Measurements from ENCODE around the gene FMN1.

DNA sequence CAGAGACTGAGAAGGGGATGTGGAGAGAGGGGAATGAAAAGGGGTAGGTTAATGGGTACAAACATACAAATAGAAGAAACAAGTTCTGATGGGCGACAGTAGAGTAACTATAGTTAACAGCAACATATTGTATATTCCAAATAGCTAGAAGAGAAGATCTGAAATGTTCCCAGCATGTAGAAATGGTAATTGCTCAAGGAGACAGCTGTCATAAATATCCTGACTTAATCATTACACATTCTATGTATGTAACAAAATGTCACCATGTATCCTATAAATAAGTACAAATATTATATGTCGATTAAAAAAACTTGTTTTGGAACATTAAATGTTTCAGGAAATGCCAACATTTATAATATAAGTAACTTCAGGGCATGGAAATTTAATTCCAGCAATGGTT lies 23.3 kb downstream of the FMN1 start:
- TF ChIP-seq CTCF (IDR thresholded peaks at IDR 0.05; ENCODE audit: poor library complexity, severe bottlenecking): no peak
- TF ChIP-seq TAF1 (IDR thresholded peaks at IDR 0.05; ENCODE audit: low read depth): no peak
- TF ChIP-seq EZH2 (IDR thresholded peaks at IDR 0.05; ENCODE audit: borderline replicate concordance, insufficient read depth, low read length, poor library complexity, severe bottlenecking): no peak
- TF ChIP-seq RAD21 (conservative IDR thresholded peaks at IDR 0.05): no peak
- TF ChIP-seq EP300 (conservative IDR thresholded peaks at IDR 0.05; ENCODE audit: poor library complexity, severe bottlenecking): peak; percentile 94
- TF ChIP-seq, protein P1, sequence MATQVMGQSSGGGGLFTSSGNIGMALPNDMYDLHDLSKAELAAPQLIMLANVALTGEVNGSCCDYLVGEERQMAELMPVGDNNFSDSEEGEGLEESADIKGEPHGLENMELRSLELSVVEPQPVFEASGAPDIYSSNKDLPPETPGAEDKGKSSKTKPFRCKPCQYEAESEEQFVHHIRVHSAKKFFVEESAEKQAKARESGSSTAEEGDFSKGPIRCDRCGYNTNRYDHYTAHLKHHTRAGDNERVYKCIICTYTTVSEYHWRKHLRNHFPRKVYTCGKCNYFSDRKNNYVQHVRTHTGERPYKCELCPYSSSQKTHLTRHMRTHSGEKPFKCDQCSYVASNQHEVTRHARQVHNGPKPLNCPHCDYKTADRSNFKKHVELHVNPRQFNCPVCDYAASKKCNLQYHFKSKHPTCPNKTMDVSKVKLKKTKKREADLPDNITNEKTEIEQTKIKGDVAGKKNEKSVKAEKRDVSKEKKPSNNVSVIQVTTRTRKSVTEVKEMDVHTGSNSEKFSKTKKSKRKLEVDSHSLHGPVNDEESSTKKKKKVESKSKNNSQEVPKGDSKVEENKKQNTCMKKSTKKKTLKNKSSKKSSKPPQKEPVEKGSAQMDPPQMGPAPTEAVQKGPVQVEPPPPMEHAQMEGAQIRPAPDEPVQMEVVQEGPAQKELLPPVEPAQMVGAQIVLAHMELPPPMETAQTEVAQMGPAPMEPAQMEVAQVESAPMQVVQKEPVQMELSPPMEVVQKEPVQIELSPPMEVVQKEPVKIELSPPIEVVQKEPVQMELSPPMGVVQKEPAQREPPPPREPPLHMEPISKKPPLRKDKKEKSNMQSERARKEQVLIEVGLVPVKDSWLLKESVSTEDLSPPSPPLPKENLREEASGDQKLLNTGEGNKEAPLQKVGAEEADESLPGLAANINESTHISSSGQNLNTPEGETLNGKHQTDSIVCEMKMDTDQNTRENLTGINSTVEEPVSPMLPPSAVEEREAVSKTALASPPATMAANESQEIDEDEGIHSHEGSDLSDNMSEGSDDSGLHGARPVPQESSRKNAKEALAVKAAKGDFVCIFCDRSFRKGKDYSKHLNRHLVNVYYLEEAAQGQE (IDR thresholded peaks at IDR 0.05; ENCODE audit: borderline replicate concordance): no peak
- peak; percentile 81 for TF ChIP-seq POLR2AphosphoS5 (IDR thresholded peaks at IDR 0.05)
- TF ChIP-seq MXI1 (conservative IDR thresholded peaks at IDR 0.05; ENCODE audit: poor library complexity, severe bottlenecking): no peak
